ENCODE data around the gene FBXL4.
"Not testable (repeated sequence)": the region's sequence is repeated elsewhere in the genome, so short reads cannot be mapped to it uniquely, and the experiment has no call there.

The FBXL4 gene

DNA sequence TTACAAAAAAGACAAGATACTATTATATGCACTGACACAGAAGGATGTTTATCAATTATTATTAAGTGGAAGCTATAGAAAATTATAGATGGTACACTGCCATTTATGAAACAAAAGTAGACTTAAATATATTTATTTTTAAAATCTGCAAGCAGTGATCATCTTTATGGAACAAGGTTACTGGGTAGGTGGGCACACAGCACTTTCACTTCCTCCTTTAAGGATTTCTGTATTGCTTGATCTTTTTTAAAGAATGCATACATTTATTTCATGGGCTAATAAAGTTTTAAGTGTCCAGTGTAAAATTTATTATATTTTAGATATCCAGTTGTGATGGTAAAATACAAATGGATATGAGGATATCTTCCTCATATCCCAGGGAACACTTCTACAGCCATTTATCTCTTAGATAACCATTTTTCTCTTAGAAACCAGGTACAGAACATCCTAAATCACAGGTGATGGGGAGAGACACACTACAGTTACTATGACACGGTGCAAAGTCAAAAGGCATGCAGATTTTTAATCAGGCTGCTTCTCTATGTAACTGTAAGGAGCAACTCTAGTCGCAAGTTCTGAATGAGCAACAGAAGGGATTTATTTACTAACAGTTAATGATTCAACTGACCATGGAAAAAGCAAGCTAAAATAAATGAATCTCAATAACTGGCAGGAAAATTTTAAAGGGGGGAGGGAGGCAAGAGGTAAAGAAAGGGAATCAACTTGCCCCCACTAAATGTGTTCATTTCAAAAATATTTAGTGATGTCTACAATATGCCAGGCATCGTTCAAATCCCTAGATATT lies 2.2 kb downstream of the FBXL4 start:
- DNase-seq: no peak

DNA sequence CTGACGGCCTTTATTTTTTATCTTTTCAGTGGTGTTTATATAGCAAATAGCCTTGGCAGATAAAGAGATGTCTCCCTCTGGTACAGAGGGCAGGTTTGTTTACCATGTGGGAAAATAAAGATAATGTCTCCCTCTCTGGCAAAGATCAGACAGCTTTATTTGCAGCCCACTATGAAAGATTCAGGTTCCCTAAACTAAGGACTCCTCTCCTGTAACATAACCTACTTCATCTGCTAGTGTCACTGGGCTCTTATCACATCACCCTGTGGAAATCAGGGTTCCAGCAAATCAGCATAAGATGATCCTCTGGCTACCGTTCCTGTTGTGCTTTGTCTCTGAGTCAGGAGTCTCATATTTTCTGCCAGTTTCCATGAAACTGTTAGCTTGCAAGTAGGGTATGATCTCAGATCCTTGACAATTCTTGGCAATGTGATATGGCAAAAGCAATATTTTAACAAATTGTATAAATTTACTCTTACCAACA lies 3.1 kb downstream of the FBXL4 start:
- DNase-seq: peak; percentile 22

DNA sequence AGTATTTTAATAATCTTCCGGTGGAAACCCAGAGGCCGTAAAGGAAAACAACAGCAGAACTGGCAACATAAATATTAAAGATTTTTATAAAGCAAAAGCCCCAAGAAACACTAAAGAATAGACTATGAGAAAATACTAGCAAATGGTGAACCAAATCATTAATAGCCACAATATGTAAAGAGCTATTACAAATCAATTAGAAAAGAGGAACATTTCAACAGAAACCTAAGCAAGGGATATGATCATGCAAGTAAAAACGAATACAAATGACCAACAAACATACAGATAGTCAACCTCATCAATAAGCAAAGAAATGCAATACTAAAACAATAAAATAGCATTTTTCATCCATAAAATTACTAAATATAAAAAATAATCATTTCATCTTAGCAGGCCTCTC lies 3.6 kb downstream of the FBXL4 start:
- no peak for DNase-seq

DNA sequence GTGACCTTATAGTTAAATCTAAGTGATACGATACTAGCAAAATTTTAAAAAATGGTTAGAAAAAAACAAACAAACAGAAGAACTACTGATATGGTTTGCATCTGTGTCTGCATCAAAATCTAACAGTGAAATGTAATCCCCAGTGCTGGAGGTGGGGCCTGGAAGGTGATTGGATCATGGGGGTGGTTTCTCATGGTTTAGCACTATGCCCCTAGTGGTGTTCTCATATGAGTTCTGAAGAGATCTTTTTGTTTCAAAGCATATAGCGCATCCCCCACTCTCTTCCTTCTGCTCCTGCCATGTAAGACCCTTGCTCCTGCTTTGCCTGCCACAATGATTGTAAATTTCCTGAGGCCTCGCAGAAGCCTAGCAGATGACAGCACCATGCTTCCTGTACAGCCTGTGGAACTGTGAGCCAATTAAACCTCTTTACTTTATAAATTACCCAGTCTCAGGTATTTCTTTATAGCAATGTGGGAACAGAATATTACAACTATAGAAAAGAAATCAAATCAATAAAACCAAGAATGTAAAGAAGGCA lies 5.4 kb downstream of the FBXL4 start:
- peak; percentile 27 for DNase-seq

DNA sequence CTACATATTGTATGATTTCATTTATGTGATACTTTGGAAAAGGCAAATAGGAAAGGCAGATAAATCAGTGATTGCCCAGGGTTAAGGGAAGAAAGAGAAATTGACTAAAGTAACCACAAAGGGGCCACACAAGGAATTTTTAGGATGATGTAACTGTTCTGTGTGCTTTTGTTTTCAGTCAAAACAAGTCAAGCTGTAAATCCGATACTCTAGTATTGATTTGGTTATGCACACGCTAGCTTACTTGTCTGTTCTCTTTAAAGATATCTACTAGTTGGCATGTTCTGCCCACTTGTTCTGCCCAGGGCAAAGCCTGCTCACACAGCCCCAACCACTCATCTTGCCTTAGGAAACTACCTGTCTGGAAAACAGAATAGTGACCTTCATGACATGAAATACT lies 6.4 kb downstream of the FBXL4 start:
- DNase-seq: no peak

DNA sequence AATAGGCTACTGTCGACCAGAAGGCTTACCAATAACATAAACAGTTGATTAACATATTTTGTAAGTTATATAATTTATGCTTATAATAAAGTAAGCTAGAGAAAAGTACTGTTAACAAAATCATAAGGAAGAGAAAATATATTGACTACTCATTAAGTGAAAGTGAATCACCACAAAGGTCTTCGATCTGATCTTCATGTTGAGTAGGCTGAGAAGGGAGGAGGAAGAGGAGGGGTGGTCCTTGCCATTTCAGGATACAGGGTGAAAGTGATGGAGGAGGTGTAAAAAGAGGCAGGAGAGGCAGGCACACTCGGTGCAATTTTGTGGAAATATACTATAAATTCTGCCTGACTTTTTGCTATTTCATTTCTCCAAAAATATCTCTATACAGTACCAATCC lies 10.4 kb downstream of the FBXL4 start:
- no peak for DNase-seq

DNA sequence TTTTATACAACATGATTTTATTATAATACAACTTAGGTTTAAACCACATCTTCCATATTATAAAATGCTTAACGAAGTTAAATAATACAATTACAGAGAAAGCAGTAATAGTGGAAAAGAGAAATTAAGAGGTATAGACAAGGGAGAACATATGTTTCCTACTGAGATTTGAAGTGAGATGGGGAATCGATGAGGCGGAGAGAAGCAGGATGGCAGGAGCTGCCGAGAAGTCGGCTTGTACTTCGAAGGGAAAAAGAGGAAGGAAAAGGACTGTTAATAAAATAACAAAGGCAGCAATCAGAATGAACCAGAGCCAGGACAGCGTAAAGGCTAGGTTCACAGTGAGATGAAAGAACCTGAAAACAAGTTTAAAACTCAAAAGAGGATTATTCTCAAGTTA lies 15.4 kb downstream of the FBXL4 start:
- peak; percentile 52 for DNase-seq

DNA sequence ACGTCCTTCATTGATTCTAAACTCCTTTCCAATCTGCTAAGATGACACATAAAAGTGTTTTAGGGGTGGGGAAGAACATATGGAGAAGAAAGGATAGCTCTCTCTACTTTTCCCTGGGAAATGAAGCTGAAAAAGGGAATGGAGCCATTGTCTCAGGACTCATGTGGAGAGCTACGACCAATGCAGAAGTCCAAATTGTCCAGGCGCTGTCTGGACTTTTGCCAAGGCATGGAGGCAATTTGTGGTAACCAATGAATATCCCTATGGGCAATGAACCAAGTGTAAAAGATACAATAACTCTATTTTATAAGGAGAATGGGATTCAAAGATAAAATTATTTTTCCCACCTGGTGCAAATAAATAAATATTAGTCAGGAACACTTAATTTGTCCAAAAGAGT lies 16.1 kb downstream of the FBXL4 start:
- no peak for DNase-seq

DNA sequence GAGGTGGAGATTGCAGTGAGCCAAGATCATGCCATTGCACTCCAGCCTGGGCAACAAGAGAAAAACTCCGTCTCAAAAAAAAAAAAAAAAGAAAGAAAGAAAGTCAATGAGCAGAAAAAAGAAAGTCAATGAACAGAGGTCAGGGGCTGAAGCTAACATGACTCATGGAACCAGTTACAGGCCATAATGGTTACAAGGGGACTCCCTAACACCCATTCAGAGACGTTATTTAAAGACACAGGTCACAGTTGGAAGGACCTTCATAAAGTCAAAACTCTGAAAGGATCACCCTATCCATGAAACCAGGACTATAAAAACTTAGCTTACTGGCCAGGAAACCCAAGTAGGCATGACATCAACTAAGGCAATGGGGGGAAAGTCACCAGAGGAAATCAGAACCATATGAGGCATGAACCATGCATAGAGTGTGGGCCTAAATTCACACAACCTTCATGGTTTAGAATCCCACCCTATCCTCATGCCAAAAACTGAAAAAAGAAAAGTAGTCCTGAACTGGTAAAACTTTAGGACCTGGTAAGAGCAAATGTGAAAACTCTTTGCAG lies 18.2 kb downstream of the FBXL4 start:
- no peak for DNase-seq

DNA sequence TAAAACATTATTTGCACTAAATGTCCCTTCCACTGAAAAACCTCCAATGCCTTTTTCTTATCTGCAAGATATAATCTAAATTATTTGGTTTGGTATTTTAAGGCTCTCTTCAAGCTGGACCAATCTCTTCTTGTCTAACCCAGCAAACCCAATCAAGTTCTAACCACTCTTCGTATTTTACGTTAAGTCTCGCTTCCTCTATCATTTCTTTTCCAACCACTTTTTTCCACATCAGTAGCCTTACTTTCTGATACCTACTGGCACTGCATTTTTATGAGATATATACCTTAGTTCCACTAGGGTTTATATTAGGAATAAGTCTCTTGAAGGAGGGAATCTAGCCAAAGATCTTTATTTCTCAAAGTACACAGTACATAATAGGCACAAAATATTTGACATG lies 19.1 kb downstream of the FBXL4 start:
- DNase-seq: no peak

DNA sequence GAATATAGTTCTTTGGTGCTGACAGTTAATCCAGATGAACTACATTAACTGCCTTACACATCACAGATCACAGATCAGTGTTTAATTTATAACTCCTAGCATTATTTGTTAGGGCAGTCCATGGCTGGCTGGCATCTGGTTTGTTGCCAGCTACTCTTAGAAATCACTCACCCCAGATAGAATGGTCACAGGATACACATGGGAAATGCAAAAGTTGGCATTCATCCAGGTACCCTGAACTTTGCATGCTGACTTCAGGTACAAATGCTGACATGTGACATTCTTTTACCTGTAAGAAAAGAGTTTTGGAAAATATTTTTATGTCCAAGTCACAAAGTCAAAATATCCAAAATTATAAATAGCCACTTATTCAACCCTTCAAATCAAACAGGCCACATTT lies 20.2 kb downstream of the FBXL4 start:
- no peak for DNase-seq

DNA sequence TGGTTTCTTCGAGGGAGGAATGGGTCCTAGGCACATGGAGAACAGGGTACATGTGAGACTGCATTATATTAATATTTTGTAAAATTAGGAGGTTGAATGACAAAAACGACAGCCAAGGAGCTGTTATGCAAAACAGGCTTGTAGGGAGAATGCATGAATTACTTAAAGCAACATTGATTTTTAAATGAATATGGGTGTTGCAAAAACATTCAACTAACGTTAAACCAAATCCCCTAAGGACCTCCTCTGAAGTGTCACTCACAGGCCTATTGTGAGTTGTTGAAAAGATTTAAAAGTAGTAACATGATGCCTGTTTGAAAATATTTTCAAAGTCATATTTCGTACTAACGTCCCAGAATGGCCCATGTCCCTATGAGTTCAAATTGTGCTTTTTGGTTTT lies 21.9 kb downstream of the FBXL4 start:
- DNase-seq: no peak

DNA sequence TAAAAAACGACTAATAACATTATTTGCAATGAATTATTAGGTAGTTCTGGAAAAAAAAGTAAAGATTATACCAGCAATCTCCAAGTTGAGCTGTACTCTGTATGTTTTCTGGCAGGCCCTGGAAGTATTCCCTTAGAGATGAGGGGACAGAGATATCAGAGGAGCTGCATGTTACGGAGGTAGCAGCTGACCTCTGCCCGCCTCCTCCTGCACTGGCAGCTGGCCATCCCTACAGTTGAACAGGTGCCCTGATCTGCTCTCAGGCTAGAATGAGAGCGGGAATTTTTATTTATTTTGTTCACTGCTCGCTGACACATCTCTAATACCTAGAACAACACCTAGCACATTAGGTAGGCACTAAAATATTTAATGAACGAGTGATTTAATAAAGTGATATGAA lies 23.1 kb downstream of the FBXL4 start:
- DNase-seq: no peak

DNA sequence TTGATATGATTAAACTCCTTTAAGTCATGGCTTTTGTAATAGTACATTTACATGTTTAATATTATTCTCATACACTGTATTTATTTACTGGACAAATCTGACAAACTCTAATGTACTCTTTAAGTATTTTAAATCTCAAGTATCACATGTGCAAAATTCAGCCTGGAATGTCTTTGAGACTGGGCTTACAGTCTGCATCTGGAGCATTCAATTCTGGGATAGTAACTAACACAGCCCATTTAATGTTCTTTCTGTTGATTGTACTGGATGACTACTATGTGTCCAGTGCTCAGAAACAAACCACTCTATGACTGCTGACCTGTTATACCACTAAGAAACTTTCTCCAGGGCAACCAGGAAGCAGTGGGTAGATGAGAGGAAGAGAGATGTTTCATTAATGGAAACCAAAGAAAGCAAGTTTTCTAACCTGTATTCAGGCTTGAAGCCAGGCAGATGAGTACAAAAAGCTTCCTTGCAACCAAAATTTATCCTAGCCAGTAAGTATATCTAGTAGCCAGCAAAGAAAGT lies 26.8 kb downstream of the FBXL4 start:
- no peak for DNase-seq

DNA sequence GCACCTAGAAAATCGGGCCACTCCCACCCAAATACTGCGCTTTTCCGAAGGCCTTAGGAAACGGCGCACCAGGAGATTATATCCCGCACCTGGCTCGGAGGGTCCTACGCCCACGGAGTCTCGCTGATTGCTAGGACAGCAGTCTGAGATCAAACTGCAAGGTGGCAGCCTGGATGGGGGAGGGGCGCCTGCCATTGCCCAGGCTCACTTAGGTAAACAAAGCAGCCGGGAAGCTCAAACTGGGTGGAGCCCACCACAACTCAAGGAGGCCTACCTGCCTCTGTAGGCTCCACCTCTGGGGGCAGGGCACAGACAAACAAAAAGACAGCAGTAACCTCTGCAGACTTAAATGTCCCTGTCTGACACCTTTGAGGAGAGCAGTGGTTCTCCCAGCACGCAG lies 36.8 kb downstream of the FBXL4 start:
- DNase-seq: not testable (repeated sequence)

DNA sequence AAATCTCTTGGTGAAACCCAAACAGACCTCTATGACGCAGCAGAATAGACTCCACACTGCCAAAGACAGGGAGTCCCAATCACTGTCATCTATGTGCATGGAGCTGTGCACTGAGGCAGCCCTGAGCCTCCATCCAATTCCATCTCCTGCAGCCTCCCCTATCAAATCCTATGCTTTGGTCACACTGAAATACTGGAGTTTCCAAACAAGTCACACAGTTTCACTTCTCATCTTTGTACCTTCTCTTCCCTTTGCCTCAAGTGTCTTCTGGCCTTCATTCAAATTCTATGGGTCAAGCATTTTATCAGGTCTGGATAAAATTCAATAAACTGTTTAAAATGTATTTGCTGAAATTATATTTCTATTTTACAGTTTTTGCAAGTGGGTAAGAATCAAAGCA lies 38.5 kb downstream of the FBXL4 start:
- no peak for DNase-seq

DNA sequence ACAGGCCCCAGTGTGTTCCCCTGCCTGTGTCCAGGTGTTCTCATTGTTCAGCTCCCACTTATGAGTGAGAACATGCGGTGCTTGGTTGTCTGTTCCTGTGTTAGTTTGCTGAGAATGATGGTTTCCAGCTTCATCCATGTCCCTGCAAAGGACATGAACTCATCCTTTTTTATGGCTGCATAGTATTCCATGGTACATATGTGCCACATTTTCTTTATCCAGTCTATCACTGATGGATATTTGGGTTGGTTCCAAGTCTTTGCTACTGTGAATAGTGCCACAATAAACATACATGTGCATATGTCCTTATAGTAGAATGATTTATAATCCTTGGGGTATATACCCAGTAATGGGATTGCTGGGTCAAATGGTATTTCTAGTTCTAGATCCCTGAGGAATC lies 41.4 kb downstream of the FBXL4 start:
- not testable (repeated sequence) for DNase-seq

DNA sequence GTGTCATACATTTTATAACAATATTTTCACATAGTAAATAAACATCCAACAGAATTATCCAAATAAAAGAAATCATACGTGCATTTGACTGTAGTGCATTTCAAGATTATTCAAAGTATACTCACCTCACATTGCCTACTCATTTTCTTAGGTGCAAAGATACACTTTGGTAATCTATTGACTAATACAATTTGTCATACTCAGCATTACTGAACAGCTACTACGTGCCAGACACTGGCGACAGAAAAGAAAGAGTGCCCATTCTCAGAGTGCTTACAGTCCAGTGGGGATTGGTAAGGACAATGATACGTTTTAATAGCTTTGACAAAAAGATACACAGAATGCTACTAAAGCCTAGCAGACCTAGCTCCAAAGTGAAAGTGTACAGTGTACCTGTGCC lies 42.0 kb downstream of the FBXL4 start:
- DNase-seq: no peak

DNA sequence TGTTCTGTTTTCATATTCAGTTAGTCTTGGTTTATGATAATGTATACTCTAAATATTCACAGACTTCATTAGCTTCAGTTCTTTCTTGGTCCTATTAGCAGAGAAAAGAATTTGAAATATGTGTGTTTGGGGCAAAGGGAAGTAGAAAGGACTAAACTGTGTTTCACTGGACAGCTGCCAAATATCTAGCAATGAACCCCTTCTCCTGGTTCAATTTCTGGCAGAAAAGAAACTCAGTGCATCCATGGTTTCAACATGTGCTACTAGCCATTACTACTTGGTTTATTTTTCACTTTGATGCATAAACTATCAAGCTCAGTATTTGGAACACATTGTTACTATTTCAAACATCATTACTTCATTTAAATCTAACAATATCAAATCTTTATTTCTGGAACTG lies 43.6 kb downstream of the FBXL4 start:
- DNase-seq: no peak

DNA sequence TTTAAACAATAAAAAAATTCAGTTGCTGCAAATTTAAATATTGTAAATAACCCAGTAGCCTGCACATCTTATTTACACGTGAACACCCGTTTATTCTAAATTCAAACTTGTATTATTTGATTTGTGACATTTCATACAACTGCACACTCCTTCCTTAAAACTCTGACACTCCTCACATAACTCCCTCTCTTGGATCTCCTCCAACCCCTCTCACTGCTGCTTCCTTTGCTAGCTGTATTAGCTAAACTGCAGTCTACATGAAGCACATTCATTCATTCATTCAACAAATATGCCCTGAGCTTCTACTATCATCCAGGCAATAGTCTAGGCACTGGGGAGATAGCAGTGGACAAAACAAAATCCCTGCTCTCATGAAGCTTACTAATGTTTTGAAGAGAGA lies 47.0 kb downstream of the FBXL4 start:
- no peak for DNase-seq

DNA sequence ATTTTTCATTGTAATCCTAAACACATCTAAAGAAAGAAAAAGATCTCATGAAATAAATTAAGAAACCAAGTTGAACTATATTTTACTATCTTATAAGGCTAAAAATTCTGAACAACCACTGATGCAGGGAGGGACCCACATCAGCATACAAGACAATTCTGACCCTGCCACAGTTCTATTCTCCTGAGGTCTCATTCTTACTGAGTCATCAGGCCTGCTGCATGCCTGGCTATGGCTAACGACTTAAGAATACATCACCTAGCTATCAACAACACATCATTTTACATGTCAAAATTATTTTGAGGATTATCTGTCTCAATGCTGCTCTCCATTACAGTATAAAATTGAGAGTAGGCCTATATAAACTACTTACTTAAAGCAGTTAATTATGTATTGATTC lies 52.9 kb downstream of the FBXL4 start:
- DNase-seq: no peak

DNA sequence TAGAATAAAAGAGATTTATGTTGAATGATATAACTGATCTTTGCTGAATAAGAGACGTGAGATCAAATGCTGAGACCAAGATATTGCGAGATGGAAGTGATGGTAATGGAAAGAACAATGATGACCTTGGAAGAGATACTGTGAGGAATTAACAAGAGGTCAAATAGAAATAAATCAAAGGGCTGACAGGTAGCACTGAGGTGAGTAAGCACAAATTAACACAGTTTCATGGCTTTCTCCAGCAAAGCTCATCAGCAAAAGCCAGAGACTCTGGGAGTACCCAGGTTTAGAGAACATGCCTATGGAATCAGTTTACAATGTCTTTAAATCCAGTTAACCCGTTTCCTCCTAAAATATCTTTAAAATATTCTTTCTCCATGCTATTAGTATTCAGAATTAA lies 60.1 kb downstream of the FBXL4 start:
- DNase-seq: no peak

DNA sequence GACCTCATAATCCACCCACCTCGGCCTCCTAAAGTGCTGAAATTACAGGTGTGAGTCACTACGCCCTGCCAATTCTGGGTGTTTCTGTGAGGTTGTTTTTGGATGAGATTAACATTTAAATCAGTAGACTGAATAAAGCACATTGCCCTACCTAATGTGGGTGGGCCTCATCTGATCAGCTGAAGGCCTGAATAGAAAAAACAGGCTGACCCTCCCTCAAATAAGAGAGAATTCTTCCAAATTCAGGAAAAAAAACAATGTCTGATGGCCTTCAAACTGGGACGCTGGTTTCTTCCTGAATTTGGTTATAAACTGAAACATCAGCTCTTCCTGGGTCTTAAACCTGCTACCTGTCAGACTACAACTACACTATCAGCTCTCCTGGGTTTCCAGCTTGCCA lies 62.4 kb downstream of the FBXL4 start:
- DNase-seq: no peak

DNA sequence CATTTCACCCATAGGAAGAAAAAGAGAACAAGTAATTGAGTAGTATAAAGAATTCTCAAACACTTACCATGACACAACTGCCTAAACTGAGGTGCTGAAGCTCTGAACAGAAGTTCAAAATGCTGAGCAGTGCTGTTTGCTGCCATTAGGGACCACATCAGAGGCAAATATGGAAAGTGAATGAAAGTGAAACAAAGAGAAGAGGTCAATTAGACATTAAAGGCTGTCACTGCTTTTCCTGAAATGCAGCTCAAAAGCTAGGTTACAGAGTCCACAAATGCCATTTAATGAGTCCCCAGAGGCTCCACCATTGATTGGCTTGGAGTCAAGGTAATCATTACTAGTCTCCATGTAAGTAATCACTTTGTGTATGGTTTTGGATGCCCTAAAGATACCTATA lies 67.3 kb downstream of the FBXL4 start:
- DNase-seq: no peak
